Ectodermal cell (in vitro differentiated cells): ENCODE measurements around the gene ABCB4. TPM values are rescaled to one million over a fixed set of nuclear protein-coding genes. Genes with fewer than 3 reads are reported as not detected.

Experiments used
- H3K27ac ChIP-seq: 2 replicates; pipeline ENCODE4 v1.7.0; 2013; ENCODE audit warnings: mild to moderate bottlenecking, low read depth, low read length; ENCODE audit not compliant: insufficient read depth, poor library complexity, severe bottlenecking
- H3K27me3 ChIP-seq: 2 replicates; pipeline ENCODE4 v1.7.0; 2013; ENCODE audit warnings: mild to moderate bottlenecking, low read length; ENCODE audit not compliant: insufficient read depth, control insufficient read depth, poor library complexity, severe bottlenecking
- H3K36me3 ChIP-seq: one replicate; pipeline ENCODE4 v1.7.0; 2013; ENCODE audit warnings: low read length; ENCODE audit not compliant: control insufficient read depth, insufficient read depth
- H3K4me1 ChIP-seq: one replicate; pipeline ENCODE4 v1.7.0; 2013; ENCODE audit warnings: low read length; ENCODE audit not compliant: control insufficient read depth, insufficient read depth
- H3K4me3 ChIP-seq: 2 replicates; pipeline ENCODE4 v1.7.0; 2013; ENCODE audit warnings: low read depth, low read length, control low read depth; ENCODE audit not compliant: insufficient read depth
- H3K9me3 ChIP-seq: 2 replicates; pipeline ENCODE4 v1.7.0; 2013; ENCODE audit warnings: mild to moderate bottlenecking, low read length, moderate library complexity; ENCODE audit not compliant: control insufficient read depth
- WGBS, 2 experiments: methylation state at CpG; one replicate each; pipeline ENCODE4 v1.1.7; 2013; ENCODE audit warnings: missing lambda C conversion rate in 2 of 2; 5-methylcytosine and 5-hydroxymethylcytosine counted together
- polyA plus RNA-seq, 4 experiments: library from polyadenylated mRNA; stranded (reverse); fragments of 50-300 nt; gene quantifications; one replicate each; pipeline ENCODE4 v1.2.3, GENCODE V29; 2013

The ABCB4 gene
- polyA plus RNA-seq (2013, experiment 1 of 4): 0.94 TPM
- polyA plus RNA-seq (2013, experiment 2 of 4): 0.39 TPM
- 0.43 TPM for polyA plus RNA-seq (2013, experiment 3 of 4)
- 0.53 TPM for polyA plus RNA-seq (2013, experiment 4 of 4)

DNA sequence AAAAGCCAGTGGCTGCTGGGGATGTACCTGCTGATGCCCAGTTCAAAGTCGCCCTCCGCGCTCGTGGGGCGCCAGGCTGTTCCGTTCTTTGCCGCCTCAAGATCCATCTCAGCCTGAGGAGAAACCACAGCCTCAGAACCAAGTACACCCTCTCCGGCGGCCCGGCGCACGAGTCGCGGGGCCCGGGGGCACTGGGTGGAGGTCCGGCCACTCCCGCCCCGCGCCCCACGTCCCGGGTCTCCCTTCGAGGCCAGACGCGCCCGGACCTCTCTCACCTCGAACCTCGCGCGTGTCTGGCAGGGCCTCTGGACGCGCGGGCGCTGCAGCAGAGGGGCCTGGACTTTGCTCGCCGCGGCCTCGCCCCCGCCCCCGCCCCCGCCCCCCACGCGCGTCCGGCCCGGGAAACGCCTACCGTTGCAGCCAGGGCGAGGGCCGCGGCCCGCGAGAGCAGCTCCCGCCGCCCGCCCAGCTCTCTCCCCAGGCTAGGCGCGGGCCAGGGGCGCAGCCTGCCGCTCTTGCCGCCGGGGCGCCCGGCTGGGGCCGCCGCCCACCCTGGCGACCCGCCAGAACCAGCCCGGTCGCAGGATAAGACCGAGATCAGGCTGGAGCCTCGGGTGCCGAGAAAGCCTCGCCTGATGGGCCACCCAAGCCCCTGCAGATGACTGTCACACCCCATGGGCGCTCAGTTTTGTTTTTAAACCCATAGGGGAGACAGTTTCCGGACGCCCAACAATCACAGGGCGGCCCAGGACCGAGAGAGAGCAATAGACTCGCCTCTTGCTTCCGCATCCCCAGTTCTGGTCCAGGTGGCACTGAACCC, at the start of gene ABCB4:
TSS of gene ABCB4 (minus strand) at position 322 of the 820 bp plus-strand sequence. CDS start at position 107, 215 bp downstream.
- peaks cover 10% of the 10 kb centered on the region for H3K4me1 ChIP-seq
- peak within 1 kb of the TSS; percentile 38 for H3K4me3 ChIP-seq
- WGBS, 2 experiments: 8 to 9% methylated on average over 80 of the region's 80 CpGs
- H3K36me3 ChIP-seq: no peaks in the 10 kb centered on the region
- H3K27me3 ChIP-seq: peaks cover 46% of the 10 kb centered on the region
- no peaks in the 10 kb centered on the region for H3K9me3 ChIP-seq
- H3K27ac ChIP-seq: no peak within 1 kb of the TSS

GRCh38 chr7:87518735-87519134, 43.3 kb upstream of the ABCB4 start:
- H3K36me3 ChIP-seq: no peaks in the 10 kb centered on the region
- peaks cover 4% of the 10 kb centered on the region for H3K4me1 ChIP-seq
- no peaks in the 10 kb centered on the region for H3K27me3 ChIP-seq
- 94 to 95% methylated on average over 2 of the region's 2 CpGs for WGBS, 2 experiments
- no peak overlapping the region for H3K4me3 ChIP-seq
- H3K9me3 ChIP-seq: no peaks in the 10 kb centered on the region
- H3K27ac ChIP-seq: no peak overlapping the region

DNA sequence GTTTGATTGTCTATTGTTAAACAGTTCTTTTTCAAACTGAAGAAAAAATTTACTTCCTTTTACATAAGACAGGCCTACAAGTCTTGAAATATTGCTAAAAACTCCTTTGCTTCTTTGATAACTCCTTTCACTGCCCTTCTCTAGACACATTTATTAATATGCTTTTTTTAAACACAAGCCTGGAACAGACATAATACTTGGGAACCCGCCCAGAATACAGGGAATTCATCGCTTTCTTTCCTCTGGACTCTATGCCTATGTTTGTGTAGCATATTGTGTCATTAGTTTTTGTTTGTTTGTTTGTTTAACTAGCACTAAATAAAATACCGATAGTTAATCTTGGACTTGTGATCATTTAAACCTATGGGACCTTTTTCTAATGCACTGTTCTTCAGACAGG, 42.4 kb upstream of the ABCB4 start:
- H3K4me1 ChIP-seq: peaks cover 4% of the 10 kb centered on the region
- H3K27ac ChIP-seq: no peak overlapping the region
- WGBS, 2 experiments: 92 to 96% methylated on average over 3 of the region's 3 CpGs
- no peaks in the 10 kb centered on the region for H3K36me3 ChIP-seq
- H3K4me3 ChIP-seq: no peak overlapping the region
- H3K9me3 ChIP-seq: no peaks in the 10 kb centered on the region
- no peaks in the 10 kb centered on the region for H3K27me3 ChIP-seq

DNA sequence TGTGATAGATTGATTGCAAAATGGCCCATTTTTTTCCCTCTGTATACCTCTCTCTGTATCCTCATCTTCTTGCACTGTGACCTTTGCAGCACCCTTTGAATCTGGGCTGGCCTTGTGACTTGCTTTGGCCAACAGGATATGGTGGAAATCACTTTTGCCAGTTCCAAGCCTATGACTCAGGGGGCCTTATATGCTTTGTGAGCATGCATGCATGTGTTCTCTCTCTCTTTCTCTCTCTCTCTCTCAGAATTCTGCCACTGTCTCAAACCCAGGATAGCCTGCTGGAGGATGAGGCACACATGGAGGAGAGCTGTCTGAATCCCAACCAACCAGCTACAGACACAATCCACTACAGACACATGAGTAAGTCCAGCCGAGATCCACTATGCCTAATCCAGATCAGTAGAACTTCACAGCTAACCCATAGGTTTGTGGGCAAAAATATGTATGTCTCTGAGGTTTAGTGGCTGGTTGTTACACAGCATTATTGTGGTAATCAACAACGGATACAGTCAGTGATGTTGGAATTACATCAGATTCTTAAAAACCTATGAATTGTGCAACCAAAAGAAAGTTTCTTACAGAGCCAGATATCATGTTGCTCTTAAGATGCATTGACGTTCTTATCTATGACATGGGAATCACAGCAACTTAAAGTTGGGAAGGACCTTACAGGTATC, 41.8 kb upstream of the ABCB4 start:
- H3K36me3 ChIP-seq: no peaks in the 10 kb centered on the region
- H3K4me3 ChIP-seq: no peak overlapping the region
- H3K4me1 ChIP-seq: peaks cover 4% of the 10 kb centered on the region
- no peaks in the 10 kb centered on the region for H3K9me3 ChIP-seq
- no peak overlapping the region for H3K27ac ChIP-seq
- H3K27me3 ChIP-seq: no peaks in the 10 kb centered on the region
- WGBS, 2 experiments: 83 to 84% methylated on average over 3 of the region's 3 CpGs

GRCh38 chr7:87513735-87514335, 38.4 kb upstream of the ABCB4 start:
- H3K4me1 ChIP-seq: peaks cover 4% of the 10 kb centered on the region
- WGBS, 2 experiments: 85 to 89% methylated on average over 5 of the region's 5 CpGs
- H3K27ac ChIP-seq: no peak overlapping the region
- no peaks in the 10 kb centered on the region for H3K36me3 ChIP-seq
- H3K9me3 ChIP-seq: no peaks in the 10 kb centered on the region
- no peak overlapping the region for H3K4me3 ChIP-seq
- no peaks in the 10 kb centered on the region for H3K27me3 ChIP-seq

DNA sequence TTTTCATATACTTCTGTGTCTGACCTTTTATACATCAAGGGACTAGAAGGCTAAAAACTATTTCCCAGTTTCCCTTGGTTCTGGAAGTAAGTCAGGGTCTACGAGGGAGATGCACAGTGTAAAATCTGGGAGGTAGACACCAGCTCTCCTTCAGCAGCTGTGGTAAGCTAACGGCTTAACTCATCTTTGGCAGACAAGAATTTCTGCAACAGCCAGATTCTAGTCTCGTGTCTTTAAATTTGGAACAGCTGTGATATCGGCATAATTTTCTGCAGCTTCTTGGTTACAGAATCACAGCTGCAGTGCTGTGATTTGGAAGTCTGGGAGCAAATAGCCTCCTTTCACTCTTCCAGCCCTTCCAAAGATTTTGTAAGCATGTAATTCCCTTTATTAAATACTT, 37.4 kb upstream of the ABCB4 start:
- H3K27me3 ChIP-seq: no peaks in the 10 kb centered on the region
- peaks cover 4% of the 10 kb centered on the region for H3K4me1 ChIP-seq
- no peak overlapping the region for H3K27ac ChIP-seq
- no peaks in the 10 kb centered on the region for H3K36me3 ChIP-seq
- H3K4me3 ChIP-seq: no peak overlapping the region
- H3K9me3 ChIP-seq: no peaks in the 10 kb centered on the region
- WGBS, 2 experiments: 94 to 96% methylated on average over 4 of the region's 4 CpGs

GRCh38 chr7:87511510-87511909, 36.0 kb upstream of the ABCB4 start:
- WGBS, 2 experiments: 71% methylated on average over 1 of the region's 1 CpG; no CpG with 5 or more reads in 1 of the 2 experiments
- H3K27me3 ChIP-seq: no peaks in the 10 kb centered on the region

DNA sequence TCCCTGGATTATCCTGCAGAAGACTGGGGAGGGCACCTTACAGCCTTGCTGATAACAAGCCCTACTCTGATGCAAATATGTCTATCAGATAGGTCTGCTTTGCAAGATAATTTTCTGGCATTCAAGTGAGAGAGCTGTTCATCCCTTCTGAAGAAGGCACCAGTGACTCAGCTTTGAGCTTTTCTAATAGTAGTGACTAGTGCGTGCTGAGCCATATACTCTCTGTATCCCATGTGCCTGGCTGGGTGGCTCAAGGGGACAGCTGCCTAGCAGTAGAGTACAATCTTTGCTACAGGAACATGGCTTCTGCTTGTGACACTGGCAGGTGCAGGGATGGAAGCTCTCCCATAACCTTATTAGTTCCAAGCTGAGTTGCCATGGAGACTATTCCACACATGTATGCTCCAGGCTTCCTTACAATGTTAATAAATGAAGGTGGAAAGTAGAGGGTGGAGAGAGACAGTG, 35.0 kb upstream of the ABCB4 start:
- Histone ChIP-seq H3K27ac (no peak overlapping the region), H3K4me1 (peaks cover 4% of the 10 kb centered on the region), H3K27me3 (no peaks in the 10 kb centered on the region), H3K4me3 (no peak overlapping the region), H3K9me3 (no peaks in the 10 kb centered on the region), H3K36me3 (no peaks in the 10 kb centered on the region)
- WGBS, 2 experiments: 94 to 95% methylated on average over 1 of the region's 1 CpG

More at GRCh38 chr7:87511510-87511909, 36.0 kb upstream of the ABCB4 start:
- Histone ChIP-seq H3K36me3 (no peaks in the 10 kb centered on the region), H3K4me3 (no peak overlapping the region), H3K27ac (no peak overlapping the region), H3K9me3 (no peaks in the 10 kb centered on the region), H3K4me1 (peaks cover 4% of the 10 kb centered on the region)

DNA sequence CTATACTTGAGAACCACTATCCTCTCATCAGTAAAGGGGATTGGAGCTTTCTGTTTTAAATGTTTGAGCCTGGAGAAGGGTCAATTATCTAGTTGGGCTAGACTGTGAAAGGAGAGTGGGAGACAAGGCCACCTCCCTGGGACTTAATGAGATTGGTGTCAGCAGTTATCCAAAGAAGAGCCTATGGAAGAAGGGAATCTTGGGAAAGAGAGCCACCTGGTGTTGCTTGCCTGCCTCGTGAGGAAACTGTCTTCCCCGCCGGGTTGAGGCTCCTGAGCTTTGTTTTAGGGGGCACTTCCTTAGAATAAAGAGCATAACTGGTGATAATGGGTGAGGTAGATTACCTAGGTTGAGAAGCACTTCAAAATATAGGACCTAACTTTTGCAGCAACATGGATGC, 32.0 kb upstream of the ABCB4 start:
- Histone ChIP-seq H3K27me3 (no peaks in the 10 kb centered on the region), H3K4me1 (no peaks in the 10 kb centered on the region), H3K9me3 (no peaks in the 10 kb centered on the region), H3K27ac (no peak overlapping the region), H3K36me3 (no peaks in the 10 kb centered on the region), H3K4me3 (no peak overlapping the region)
- WGBS, 2 experiments: 26 to 28% methylated on average over 3 of the region's 3 CpGs
